Amygdala (tissue), 56 donors: ENCODE data around the gene FOXL3.
"Not testable (repeated sequence)": the region's sequence is repeated elsewhere in the genome, so short reads cannot be mapped to it uniquely, and the experiment has no call there.

ENCODE experiments used
- DNase-seq, 56 donors: peaks; one replicate each; lab custom pipeline; 2025; lab: John Stamatoyannopoulos, UW

FOXL3 gene

GRCh38 chr7:289756-290553 is at the start of gene FOXL3:
TSS of gene FOXL3 (plus strand) at chr7:290170. CDS start at chr7:290170, 0 bp downstream.
- DNase-seq = no peak

GRCh38 chr7:240887-241421 is 49.0 kb upstream of the FOXL3 start:
- DNase-seq = no peak

- no peak for DNase-seq
Measured at GRCh38 chr7:241513-241912, 48.5 kb upstream of the FOXL3 start.

DNA sequence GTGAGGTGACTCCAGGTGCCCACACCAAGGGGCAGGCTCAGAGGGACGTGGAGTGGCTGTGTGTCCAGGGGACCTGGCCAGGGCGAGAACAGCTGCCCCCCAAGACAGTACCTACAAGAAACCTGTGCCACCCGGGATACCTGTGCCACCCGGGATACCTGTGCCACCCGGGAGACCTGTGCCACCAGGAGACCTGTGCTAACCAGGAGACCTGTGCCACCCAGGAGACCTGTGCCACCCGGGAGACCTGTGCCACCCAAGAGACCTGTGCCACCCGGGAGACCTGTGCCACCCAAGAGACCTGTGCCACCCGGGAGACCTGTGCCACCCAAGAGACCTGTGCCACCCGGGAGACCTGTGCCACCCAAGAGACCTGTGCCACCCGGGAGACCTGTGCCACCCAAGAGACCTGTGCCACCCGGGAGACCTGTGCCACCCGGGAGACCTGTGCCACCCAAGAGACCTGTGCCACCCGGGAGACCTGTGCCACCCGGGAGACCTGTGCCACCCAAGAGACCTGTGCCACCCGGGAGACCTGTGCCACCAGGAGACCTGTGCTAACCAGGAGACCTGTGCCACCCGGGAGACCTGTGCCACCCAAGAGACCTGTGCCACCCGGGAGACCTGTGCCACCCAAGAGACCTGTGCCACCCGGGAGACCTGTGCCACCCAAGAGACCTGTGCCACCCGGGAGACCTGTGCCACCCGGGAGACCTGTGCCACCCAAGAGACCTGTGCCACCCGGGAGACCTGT is 47.0 kb upstream of the FOXL3 start:
- not testable (repeated sequence) for DNase-seq

DNA sequence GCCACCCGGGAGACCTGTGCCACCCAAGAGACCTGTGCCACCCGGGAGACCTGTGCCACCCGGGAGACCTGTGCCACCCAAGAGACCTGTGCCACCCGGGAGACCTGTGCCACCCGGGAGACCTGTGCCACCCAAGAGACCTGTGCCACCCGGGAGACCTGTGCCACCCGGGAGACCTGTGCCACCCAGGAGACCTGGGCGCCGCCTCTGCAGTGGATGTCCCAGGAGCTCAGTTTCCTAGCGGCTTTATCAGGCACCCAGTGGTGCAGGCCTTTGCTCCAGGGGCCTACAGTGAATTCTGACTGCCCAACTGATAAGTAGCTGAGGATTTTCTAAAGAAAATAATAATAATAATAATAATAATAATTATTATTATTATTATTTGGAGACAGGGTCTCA is 46.4 kb upstream of the FOXL3 start:
- DNase-seq = not testable (repeated sequence)

GRCh38 chr7:244974-245373 is 45.0 kb upstream of the FOXL3 start:
- no peak for DNase-seq

DNA sequence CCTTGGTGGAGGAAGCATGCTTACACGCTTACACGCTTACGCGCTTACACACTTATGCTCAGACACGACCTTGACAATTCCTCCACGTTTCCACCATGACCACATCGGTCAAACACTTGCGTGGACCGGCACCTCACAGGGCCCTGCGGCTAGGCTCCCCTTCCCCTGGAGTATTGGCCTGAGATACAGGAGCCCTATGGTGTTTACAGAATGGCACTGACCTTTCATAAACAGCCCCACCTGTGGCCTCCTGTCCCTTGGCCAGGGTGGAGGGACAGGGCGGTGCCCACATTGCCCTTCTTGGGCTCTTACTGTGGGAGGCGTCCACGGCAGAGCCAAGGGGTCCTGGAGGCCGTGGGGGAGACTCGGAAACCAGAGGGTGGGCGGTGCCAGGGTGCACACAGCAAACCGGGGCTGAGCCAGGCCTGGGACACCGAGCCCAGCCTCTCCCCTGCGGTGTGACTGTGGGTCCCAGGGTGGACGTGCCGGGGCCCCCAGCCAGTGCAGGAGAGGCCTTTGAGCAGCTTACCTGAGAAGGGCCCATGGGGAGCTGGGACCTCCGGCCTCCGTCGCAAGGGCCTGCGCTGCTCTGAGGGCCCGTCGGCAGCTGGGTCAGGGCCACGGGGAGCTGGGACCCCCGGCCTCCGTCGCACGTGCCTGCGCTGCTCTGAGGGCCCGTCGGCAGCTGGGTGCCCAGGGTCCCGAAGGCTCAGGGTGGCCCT is 44.2 kb upstream of the FOXL3 start:
- DNase-seq = no peak

- DNase-seq = no peak
Measured at GRCh38 chr7:246451-246850, 43.5 kb upstream of the FOXL3 start.

GRCh38 chr7:247181-247580 is 42.8 kb upstream of the FOXL3 start:
- no peak for DNase-seq

- no peak for DNase-seq
Measured at GRCh38 chr7:247636-248035, 42.3 kb upstream of the FOXL3 start.

DNA sequence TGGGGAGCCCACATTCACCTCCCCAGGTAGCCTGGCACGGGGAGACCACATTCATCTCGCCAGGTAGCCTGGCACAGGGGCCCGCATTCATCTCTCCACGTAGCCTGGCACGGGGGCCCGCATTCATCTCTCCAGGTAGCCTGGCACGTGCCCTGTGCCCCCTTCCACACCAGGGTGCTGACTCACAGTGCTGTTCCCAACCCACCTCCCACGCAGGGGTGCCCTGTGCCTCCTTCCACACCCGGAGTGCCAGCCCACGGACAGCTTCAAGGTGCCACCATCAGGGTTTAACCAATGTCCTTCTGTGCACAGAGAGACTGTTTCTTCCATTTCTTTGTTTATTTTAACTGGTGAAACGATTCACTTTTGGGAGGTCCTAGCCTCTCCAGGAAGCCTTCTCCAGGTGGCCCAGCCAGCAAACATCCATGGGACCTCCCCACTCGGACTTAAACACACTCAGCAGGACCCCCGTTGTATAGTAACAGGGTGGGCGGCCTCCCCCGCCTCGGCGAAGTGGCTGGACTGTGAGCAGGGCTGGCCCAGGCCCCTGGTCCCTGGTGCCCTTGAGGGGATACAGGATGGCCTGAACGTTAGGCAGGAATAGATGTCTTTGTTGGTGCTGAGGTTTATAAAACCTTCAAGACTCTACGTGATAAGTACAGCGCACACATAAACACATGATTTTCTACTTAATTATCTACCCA is 41.1 kb upstream of the FOXL3 start:
- DNase-seq = no peak

- DNase-seq = no peak
Measured at GRCh38 chr7:249989-250388, 40.0 kb upstream of the FOXL3 start.

- DNase-seq = no peak
Measured at GRCh38 chr7:250523-250922, 39.4 kb upstream of the FOXL3 start.

DNA sequence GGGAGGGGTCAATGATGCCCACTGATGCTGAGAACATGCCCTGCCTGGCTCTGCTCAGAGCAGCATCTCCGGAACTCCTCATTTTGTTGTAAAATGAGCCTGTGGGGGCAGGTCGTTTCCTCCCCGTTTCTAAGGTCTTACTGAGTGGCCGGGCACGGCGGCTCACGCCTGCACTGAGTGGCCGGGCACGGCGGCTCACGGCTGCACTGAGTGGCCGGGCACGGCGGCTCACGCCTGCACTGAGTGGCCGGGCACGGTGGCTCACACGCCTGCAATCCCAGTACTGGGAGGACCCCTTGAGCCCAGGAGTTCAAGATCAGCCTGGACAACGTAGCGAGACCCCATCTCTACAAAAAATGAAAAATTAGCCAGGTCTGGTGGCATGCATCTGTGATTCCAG is 39.0 kb upstream of the FOXL3 start:
- DNase-seq = no peak

DNA sequence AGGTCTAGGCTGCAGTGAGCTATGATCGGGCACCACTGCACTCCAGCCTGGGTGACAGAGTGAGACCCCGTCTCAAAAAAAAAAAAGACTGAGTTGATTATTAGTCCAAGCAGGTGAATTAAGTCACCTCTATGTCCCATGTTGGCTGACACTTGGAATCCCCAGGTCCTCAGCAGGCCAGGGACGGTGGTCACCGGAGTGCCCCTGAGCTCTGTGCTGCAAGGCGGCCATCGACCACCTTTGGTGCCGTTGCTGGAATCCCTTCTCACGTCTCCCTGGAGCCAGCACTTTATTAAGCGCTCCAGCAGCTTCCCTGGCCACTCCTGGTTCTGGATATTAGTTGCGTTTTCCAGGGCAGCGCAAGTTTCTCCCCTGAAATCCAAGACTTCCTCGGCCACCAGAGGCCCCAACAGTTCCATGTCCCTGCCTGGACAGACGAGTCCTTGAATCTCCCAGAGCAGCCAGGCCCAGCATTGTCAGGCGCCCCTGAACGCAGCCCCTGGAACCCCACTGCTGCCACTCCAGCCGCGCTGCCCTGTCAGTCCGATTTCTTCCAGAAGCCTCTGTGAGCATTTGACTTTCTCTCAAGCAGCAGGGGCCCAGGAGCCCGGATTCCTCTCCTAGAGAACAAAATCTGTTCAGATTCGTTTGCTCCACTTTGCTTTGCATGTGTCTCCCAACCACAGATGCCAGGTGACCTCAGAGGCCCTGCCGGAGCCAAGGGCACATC is 38.4 kb upstream of the FOXL3 start:
- DNase-seq = no peak

GRCh38 chr7:252216-252965 is 37.6 kb upstream of the FOXL3 start:
- no peak for DNase-seq

GRCh38 chr7:252981-253380 is 37.0 kb upstream of the FOXL3 start:
- no peak for DNase-seq

DNA sequence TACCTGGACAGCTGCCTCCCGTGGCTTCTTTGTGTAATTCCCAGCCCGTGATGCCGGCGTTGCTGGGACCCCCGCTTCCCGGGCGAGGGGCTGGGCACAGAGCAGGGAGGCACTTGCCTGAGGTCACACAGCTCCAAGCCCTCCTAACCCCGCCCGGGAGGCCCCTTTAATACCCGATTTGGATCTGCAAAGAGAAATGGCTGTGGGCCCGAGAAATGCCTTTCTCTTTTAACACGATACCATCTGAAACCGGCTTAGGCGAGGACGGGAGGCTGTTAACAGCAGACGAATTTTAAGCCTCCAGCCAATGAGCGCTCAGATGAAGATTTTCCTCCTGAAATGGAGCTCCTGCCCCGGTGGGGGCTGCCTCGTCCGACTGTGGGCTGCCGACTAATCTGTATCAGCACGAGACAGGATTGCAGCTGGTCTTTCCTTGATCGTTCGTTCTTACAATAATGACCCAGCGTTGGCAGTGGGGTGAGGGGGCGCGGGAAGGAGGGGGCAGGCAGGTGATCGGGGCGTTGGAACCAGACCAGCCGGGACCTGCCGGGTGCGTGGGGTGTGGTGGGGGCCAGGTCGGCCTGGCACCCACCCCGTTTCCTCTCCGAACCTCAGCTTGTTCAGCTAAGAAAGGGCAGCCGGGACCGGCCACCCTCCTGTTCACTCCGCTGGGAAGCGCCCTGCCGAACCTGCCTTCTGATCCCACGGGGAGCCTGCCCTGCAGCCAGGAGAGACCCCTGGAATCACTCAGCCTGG is 36.2 kb upstream of the FOXL3 start:
- DNase-seq = no peak
